MCF 10A (cell line): Measurements from ENCODE around the gene ZNF608. TPM values are rescaled to one million over a fixed set of nuclear protein-coding genes. Genes with fewer than 3 reads are reported as not detected.

Experiments
- BruUV-seq: library from RNA; stranded (reverse); fragments of 400-500 nt; replicated peaks from 2 replicates; lab custom pipeline; 2021; lab: Mats Ljungman, UMichigan
- CTCF ChIA-PET: fragments of 300-600 bp; sonication (Branson Sonifier 250); formaldehyde crosslinking; extraction: SDS; loops from one replicate; lab custom pipeline; 2021; ENCODE audit warnings: antibody characterized with exemption, inconsistent platforms; lab: Yijun Ruan, JAX
- POLR2A ChIA-PET: fragments of 300-600, 350-650 bp; sonication (Branson Sonifier 250); formaldehyde crosslinking; extraction: SDS; loops from one replicate; lab custom pipeline; 2020; ENCODE audit warnings: antibody characterized with exemption, inconsistent platforms; lab: Yijun Ruan, JAX
- DNase-seq: peaks from one replicate; pipeline ENCODE4 v3.0.0-alpha.2; 2018; ENCODE audit not compliant: unreplicated experiment
- H3K27ac Mint-ChIP-seq: one replicate; pipeline ENCODE4 v1.8.0; 2022; ENCODE audit warnings: mild to moderate bottlenecking, low read depth, mixed read lengths; ENCODE audit not compliant: unreplicated experiment
- H3K27me3 Mint-ChIP-seq: one replicate; pipeline ENCODE4 v1.8.0; 2022; ENCODE audit warnings: mixed read lengths; ENCODE audit not compliant: insufficient read depth, unreplicated experiment
- H3K36me3 Mint-ChIP-seq: one replicate; pipeline ENCODE4 v1.8.0; 2022; ENCODE audit warnings: mild to moderate bottlenecking, moderate library complexity, mixed read lengths; ENCODE audit not compliant: insufficient read depth, unreplicated experiment
- H3K4me1 Mint-ChIP-seq: one replicate; pipeline ENCODE4 v1.8.0; 2022; ENCODE audit warnings: mixed read lengths; ENCODE audit not compliant: insufficient read depth, unreplicated experiment
- H3K4me3 Mint-ChIP-seq: one replicate; pipeline ENCODE4 v1.8.0; 2022; ENCODE audit warnings: mild to moderate bottlenecking, moderate library complexity, mixed read lengths; ENCODE audit not compliant: unreplicated experiment
- H3K9me3 Mint-ChIP-seq: one replicate; pipeline ENCODE4 v1.8.0; 2022; ENCODE audit warnings: mixed read lengths; ENCODE audit not compliant: unreplicated experiment
- intact Hi-C: fragments of 100-400 bp; cut with micrococcal nuclease; formaldehyde crosslinking; loops from 2 replicates; pipeline ENCODE4 v1.14.1; 2022
- total RNA-seq: library from RNA; stranded (reverse); gene quantifications from 2 replicates; pipeline ENCODE4 v1.2.3, GENCODE V29; 2022
- TF ChIP-seq, protein P1 (sequence below): fragments of 200-600 bp; IDR thresholded peaks from one replicate; pipeline ENCODE4 v1.8.0; 2022; ENCODE audit warnings: antibody characterized with exemption, mild to moderate bottlenecking; ENCODE audit not compliant: unreplicated experiment

Gene ZNF608
- total RNA-seq, 1 experiment from 2014 or later, result 8.4 TPM

DNA sequence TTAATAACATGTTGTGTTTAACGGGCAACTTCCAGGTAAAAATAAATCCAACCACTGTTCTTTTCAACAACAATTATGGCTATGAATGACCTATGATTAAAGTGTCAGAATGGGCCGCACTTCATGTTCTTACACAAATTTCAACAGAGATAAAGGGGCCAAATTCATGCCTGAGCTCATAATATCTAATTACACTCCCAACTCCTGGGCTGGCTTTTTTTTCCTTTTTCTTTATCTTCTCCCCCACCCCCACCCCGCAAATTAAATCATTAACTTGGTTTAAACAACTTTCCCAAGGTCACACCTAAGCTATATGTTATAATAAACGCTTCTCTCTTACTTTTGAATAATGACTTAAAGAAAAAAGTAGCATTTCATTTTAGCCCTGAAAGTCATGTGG is 25.8 kb downstream of the ZNF608 start:
- Mint-ChIP-seq H3K4me1 (peaks cover 16% of the 10 kb centered on the region), H3K9me3 (no peaks in the 10 kb centered on the region), H3K36me3 (no peaks in the 10 kb centered on the region), H3K4me3 (no peak overlapping the region), H3K27me3 (no peaks in the 10 kb centered on the region), H3K27ac (no peak overlapping the region)
- intact Hi-C loops, result no loop called here
- ChIA-PET CTCF (interaction anchor here (0.5 to 0.6 kb wide), 3 partner anchors 8 to 934 kb away, joined by 3 to 4 read pairs (median 4); no protein-coding TSS in a partner anchor), POLR2A (interaction anchor here (0.8 to 1.1 kb wide), 3 partner anchors 20 to 59 kb away, joined by 3 read pairs; no protein-coding TSS in a partner anchor)
- no TSS peak for BruUV-seq
- TF ChIP-seq, protein P1, sequence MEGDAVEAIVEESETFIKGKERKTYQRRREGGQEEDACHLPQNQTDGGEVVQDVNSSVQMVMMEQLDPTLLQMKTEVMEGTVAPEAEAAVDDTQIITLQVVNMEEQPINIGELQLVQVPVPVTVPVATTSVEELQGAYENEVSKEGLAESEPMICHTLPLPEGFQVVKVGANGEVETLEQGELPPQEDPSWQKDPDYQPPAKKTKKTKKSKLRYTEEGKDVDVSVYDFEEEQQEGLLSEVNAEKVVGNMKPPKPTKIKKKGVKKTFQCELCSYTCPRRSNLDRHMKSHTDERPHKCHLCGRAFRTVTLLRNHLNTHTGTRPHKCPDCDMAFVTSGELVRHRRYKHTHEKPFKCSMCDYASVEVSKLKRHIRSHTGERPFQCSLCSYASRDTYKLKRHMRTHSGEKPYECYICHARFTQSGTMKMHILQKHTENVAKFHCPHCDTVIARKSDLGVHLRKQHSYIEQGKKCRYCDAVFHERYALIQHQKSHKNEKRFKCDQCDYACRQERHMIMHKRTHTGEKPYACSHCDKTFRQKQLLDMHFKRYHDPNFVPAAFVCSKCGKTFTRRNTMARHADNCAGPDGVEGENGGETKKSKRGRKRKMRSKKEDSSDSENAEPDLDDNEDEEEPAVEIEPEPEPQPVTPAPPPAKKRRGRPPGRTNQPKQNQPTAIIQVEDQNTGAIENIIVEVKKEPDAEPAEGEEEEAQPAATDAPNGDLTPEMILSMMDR, result no peak
- DNase-seq, result no peak

DNA sequence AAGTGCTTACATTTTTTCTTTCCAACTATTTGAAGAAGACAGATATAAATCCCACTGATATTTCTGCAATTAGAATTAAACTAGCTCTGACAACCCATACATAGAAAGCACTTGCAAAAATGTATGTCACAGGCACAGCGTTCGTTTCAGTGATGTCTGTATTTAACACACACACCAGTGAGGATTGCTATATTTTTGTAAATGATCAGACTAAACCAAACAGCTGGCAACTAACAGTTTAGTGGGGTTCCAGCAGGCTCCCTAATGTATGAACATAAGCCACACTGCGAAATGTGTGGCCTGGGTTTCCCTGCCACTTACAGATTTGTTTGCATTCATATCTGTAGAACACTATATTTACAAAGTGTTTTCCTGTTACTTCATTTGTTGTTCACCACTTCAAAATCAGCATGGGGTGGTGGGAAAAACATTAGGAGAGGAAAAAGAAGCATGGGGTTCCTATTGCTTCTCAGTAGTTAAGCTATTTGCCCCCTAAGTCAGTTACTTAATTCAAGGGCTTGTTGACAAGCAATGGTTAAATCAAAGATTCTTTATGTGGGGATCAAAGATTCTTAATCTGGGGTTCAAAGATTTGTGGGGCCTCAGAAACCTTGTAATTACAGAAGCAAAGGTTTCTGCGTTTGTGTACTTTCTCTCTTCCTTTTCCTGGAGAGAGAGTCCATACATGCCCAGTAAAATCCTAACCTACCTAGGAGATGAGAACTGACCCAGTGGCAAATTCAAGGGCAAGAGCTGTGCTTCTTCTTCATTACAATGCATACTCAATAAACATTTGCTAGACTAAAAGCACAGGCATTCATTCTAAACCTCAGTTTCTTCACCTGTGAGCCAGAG is 27.1 kb downstream of the ZNF608 start:
- Mint-ChIP-seq H3K27me3 (no peaks in the 10 kb centered on the region), H3K36me3 (no peaks in the 10 kb centered on the region), H3K27ac (no peak overlapping the region), H3K4me1 (peaks cover 15% of the 10 kb centered on the region), H3K9me3 (no peaks in the 10 kb centered on the region), H3K4me3 (no peak overlapping the region)
- no peak for DNase-seq
- ChIA-PET CTCF (no interaction called here), POLR2A (interaction anchor here (0.6 to 1.8 kb wide), 5 partner anchors 11 to 952 kb away, joined by 3 to 5 read pairs (median 3); no protein-coding TSS in a partner anchor)
- TF ChIP-seq, protein P1, result no peak
- intact Hi-C loops, result no loop called here
- no TSS peak for BruUV-seq

DNA sequence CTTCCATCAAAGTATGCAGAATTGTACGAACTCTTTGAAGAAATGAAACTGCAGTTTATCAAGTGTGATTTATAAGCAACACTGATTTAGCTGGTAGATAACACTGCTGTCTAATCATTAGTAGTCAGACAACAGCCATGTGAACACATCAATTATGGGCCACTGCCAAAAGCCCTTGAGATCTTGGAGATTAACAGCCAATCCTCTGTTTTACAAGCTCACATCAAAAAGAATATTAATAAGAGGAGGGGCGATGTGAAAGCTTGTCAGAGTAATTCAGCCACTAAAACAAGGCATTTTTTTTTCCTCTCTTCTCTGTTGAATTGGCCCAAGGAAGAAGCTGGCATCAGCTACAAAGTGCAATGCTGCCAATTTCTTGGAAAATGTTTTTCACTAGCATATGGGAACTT is 28.1 kb downstream of the ZNF608 start:
- intact Hi-C loops, result no loop called here
- TF ChIP-seq, protein P1, result no peak
- DNase-seq, result no peak
- H3K4me3 Mint-ChIP-seq, result no peak overlapping the region
- H3K36me3 Mint-ChIP-seq, result no peaks in the 10 kb centered on the region
- CTCF ChIA-PET, result interaction anchor here (0.6 to 0.9 kb wide), 4 partner anchors 12 to 875 kb away, joined by 3 to 5 read pairs (median 3); no protein-coding TSS in a partner anchor
- H3K4me1 Mint-ChIP-seq, result peaks cover 15% of the 10 kb centered on the region
- H3K27me3 Mint-ChIP-seq, result no peaks in the 10 kb centered on the region
- POLR2A ChIA-PET, result interaction anchor here (0.6 to 1.8 kb wide), 8 partner anchors 9 to 951 kb away, joined by 3 to 6 read pairs (median 4); no protein-coding TSS in a partner anchor
- BruUV-seq, result no TSS peak
- H3K9me3 Mint-ChIP-seq, result no peaks in the 10 kb centered on the region
- H3K27ac Mint-ChIP-seq, result peak overlapping the region; percentile 7

DNA sequence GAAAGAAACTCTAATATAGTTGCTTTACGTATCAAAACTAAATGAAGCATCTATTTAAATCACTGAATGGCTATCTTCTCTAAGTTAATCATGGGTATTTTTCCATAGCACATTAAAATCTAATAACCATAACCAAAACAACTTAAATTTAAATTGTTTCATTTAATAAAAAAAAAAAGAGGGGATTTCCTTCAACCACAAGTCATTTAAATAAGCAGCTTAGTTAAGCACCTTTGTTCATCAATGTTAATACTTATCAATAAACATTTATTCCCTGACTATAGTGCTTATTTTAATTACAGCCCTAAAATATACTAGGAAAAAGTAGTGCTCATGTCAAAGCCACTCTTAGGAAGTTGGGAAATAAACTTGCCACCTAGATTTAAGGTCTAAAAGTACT is 30.3 kb downstream of the ZNF608 start:
- no peak for DNase-seq
- Mint-ChIP-seq H3K27me3 (no peaks in the 10 kb centered on the region), H3K9me3 (no peaks in the 10 kb centered on the region), H3K4me1 (peaks cover 15% of the 10 kb centered on the region), H3K27ac (no peak overlapping the region), H3K36me3 (peaks cover 4% of the 10 kb centered on the region), H3K4me3 (no peak overlapping the region)
- TF ChIP-seq, protein P1, result no peak
- ChIA-PET CTCF (interaction anchor here (0.6 to 1.7 kb wide), 8 partner anchors 11 to 686 kb away, joined by 3 to 5 read pairs (median 4); no protein-coding TSS in a partner anchor), POLR2A (interaction anchor here (0.6 kb wide), 1 partner anchor 185 kb away, joined by 4 read pairs; no protein-coding TSS in a partner anchor)
- BruUV-seq, result no TSS peak
- intact Hi-C loops, result no loop called here
